Panc1 (cell line): ENCODE results near the gene GCSAML.

Source experiments
- POLR2AphosphoS5 ChIP-seq: IDR thresholded peaks from 2 replicates; pipeline ENCODE4 v1.6.1; 2012; ENCODE audit warnings: mild to moderate bottlenecking, low read depth, low read length, moderate library complexity
- SIN3A ChIP-seq: IDR thresholded peaks from 2 replicates; pipeline ENCODE4 v1.6.1; 2012; ENCODE audit warnings: low read depth, mild to moderate bottlenecking, low read length, moderate library complexity, borderline replicate concordance; ENCODE audit not compliant: insufficient read depth
- TCF7L2 ChIP-seq: IDR thresholded peaks from 2 replicates; pipeline ENCODE4 v1.6.1; 2011; ENCODE audit warnings: mild to moderate bottlenecking, low read depth, low read length, inconsistent platforms
- TF ChIP-seq, protein P1 (sequence below): fragments of 450-650 bp; IDR thresholded peaks from 2 replicates; pipeline ENCODE4 v1.5.1; 2017; ENCODE audit warnings: mild to moderate bottlenecking
- TF ChIP-seq, protein P2 (sequence below), 2 experiments: IDR thresholded peaks; 2 replicates each; pipeline ENCODE4 v1.6.1; 2011 to 2012; ENCODE audit warnings: low read depth in 2 of 2, control low read depth in 1 of 2, low read length in 1 of 2, mild to moderate bottlenecking in 1 of 2, moderate library complexity in 1 of 2; ENCODE audit not compliant: insufficient read depth in 1 of 2

DNA sequence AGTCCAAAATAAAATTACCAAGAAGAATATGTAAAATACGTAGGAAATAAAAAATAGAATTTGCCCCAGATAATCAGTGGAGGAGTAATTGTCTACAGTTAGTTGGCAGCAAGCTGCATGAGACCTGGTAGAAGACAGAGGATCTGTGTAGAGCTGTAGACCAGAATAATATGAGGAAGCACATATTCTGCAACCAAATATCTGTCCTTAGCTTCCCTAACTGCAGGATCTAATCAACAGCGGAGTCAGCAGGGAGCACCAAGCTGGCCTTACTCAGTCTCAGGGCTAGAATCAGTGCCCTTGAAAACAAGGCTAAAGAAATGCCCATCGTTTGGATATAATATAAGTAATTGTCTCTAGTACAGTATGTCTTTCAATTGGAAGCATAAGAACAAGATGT is 6.1 kb upstream of the GCSAML start:
- TF ChIP-seq, protein P1, sequence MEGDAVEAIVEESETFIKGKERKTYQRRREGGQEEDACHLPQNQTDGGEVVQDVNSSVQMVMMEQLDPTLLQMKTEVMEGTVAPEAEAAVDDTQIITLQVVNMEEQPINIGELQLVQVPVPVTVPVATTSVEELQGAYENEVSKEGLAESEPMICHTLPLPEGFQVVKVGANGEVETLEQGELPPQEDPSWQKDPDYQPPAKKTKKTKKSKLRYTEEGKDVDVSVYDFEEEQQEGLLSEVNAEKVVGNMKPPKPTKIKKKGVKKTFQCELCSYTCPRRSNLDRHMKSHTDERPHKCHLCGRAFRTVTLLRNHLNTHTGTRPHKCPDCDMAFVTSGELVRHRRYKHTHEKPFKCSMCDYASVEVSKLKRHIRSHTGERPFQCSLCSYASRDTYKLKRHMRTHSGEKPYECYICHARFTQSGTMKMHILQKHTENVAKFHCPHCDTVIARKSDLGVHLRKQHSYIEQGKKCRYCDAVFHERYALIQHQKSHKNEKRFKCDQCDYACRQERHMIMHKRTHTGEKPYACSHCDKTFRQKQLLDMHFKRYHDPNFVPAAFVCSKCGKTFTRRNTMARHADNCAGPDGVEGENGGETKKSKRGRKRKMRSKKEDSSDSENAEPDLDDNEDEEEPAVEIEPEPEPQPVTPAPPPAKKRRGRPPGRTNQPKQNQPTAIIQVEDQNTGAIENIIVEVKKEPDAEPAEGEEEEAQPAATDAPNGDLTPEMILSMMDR, result no peak
- TF ChIP-seq SIN3A, result no peak
- TF ChIP-seq TCF7L2, result no peak
- no peak for TF ChIP-seq POLR2AphosphoS5
- TF ChIP-seq, protein P2, sequence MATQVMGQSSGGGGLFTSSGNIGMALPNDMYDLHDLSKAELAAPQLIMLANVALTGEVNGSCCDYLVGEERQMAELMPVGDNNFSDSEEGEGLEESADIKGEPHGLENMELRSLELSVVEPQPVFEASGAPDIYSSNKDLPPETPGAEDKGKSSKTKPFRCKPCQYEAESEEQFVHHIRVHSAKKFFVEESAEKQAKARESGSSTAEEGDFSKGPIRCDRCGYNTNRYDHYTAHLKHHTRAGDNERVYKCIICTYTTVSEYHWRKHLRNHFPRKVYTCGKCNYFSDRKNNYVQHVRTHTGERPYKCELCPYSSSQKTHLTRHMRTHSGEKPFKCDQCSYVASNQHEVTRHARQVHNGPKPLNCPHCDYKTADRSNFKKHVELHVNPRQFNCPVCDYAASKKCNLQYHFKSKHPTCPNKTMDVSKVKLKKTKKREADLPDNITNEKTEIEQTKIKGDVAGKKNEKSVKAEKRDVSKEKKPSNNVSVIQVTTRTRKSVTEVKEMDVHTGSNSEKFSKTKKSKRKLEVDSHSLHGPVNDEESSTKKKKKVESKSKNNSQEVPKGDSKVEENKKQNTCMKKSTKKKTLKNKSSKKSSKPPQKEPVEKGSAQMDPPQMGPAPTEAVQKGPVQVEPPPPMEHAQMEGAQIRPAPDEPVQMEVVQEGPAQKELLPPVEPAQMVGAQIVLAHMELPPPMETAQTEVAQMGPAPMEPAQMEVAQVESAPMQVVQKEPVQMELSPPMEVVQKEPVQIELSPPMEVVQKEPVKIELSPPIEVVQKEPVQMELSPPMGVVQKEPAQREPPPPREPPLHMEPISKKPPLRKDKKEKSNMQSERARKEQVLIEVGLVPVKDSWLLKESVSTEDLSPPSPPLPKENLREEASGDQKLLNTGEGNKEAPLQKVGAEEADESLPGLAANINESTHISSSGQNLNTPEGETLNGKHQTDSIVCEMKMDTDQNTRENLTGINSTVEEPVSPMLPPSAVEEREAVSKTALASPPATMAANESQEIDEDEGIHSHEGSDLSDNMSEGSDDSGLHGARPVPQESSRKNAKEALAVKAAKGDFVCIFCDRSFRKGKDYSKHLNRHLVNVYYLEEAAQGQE (IDR thresholded peaks at IDR 0.05; ENCODE audit: insufficient read depth in 1 of 2, low read depth in 2 of 2, low read length in 1 of 2), result no peak
